ENCODE results near the gene SIX1. TPM values are rescaled to one million over a fixed set of nuclear protein-coding genes. Genes with fewer than 3 reads are reported as not detected.
A peak's percentile ranks its signal among the peaks of the same experiment; 100 is the strongest.

Gene SIX1
- total and polyA plus RNA-seq, 2 experiments from 2014 or later: 0.35 to 0.71 TPM

- Mint-ChIP-seq H3K9me3 (0 out of 3 replicates have a peak, but pooled peaks cover 3% of the 10 kb centered on the region), H3K36me3 (ENCODE audit: low read depth) (no peaks in the 10 kb centered on the region), H3K4me1 (peaks cover 21% of the 10 kb centered on the region), H3K27ac (no peak overlapping the region), H3K27me3 (ENCODE audit: insufficient read depth, low read depth, poor library complexity) (peaks cover 2% of the 10 kb centered on the region), H3K4me3 (no peak overlapping the region)
- Histone ChIP-seq H2AFZ (no peak overlapping the region), H3K4me2 (0 out of 2 replicates have a peak overlapping the region, but pooled peaks have one; percentile 28), H4K20me1 (replicated peaks; ENCODE audit: insufficient read depth) (no peaks in the 10 kb centered on the region), H3K27me3 (ENCODE audit: insufficient read depth) (no peaks in the 10 kb centered on the region), H3K9me2 (ENCODE audit: insufficient read depth) (no peaks in the 10 kb centered on the region), H3K4me3 (no peak overlapping the region), H3K27ac (ENCODE audit: low read depth) (no peak overlapping the region), H3F3A (replicated peaks; ENCODE audit: low read depth) (0 out of 2 replicates have a peak, but pooled peaks cover 5% of the 10 kb centered on the region), H3K36me3 (ENCODE audit: insufficient read depth) (no peaks in the 10 kb centered on the region), H3K4me1 (ENCODE audit: insufficient read depth) (peaks cover 34% of the 10 kb centered on the region), H3K79me2 (replicated peaks; ENCODE audit: insufficient read depth) (no peaks in the 10 kb centered on the region)
- no peak for ATAC-seq
- TF ChIP-seq JUNB (IDR thresholded peaks at IDR 0.05; ENCODE audit: unreplicated experiment) (no peak), EZH2 (IDR thresholded peaks at IDR 0.05; ENCODE audit: low read depth, unreplicated experiment) (no peak), ZNF462 (CRISPR knock-in tag; IDR thresholded peaks at IDR 0.05) (no peak), ZNF331 (CRISPR knock-in tag; IDR thresholded peaks at IDR 0.05; ENCODE audit: low read depth) (no peak), POLR2AphosphoS5 (IDR thresholded peaks at IDR 0.05; ENCODE audit: low read depth) (no peak), ETS1 (IDR thresholded peaks at IDR 0.05) (no peak), EZH2phosphoT487 (IDR thresholded peaks at IDR 0.05; ENCODE audit: unreplicated experiment) (no peak), REST (IDR thresholded peaks at IDR 0.05; ENCODE audit: unreplicated experiment) (no peak), ZNF114 (CRISPR knock-in tag; IDR thresholded peaks at IDR 0.05) (no peak), NANOG (IDR thresholded peaks at IDR 0.05; ENCODE audit: borderline replicate concordance) (no peak), CTCF (conservative IDR thresholded peaks at IDR 0.05; ENCODE audit: low read depth in 2 of 2) (no peak)
- DNase-seq (ENCODE audit: low spot score): no peak
Measured at GRCh38 chr14:60677701-60678100, 28.4 kb upstream of the SIX1 start.
